ENCODE data around the gene TRIO.
A peak's percentile ranks its signal among the peaks of the same experiment; 100 is the strongest.
"Not testable (repeated sequence)": the region's sequence is repeated elsewhere in the genome, so short reads cannot be mapped to it uniquely, and the experiment has no call there.

Gene TRIO

DNA sequence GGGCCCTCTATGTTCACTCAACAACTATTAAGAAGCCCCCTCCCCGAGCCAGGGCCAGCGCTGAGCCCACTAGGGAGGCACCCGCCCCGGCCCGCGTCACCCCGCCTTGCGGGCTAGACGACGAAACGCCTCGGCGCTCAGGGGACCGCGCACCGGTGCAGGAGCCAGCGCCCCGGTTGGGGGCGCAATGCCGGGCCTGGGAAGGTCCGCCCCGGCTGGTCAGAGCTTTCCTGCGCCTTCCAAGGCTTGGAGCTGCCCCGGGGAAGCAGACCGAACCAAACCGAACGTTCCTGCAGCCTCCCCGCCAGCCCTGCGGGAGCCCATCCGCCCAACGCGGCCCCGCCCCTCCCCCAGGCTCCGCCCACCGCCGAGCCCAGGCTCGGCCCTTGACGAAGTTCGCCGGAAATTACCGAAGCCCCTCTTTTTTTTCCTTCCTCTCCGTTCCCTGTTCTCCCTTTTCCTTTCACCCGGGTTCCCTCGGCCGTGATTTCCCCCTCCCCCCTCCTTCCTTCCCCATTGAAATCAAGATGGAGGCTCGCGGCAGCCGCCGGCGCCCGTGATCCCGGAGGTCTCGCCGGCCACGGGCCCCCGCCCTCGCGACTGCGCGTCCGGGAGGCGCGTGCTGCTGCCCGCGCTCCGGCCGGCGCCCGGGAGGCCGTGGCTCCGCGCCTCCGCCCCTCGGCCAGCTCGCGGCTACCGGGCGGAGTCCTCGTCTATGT is at the start of gene TRIO:
Gene TRIO, plus strand, starts transcription at position 516 of the 719 bp plus-strand sequence. CDS start 384 bp downstream, outside the sequence.
- DNase-seq, result peak; percentile 82

DNA sequence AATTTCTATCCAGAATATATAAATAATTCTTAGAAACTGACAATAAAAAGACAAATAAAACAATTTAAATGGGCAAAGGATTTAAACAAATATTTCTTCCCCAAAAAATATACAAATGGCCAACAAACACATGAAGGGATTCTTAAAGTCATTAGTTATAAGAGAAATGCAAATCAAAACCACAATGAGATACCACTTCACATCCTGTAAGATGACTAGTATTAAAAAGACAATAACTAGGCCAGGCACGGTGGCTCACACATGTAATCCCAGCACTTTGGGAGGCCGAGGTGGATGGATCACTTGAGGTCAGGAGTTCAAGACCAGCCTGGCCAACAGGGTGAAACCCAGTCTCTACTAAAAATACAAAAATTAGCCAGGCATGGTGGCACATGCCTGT is 45.8 kb upstream of the TRIO start:
- DNase-seq, result not testable (repeated sequence)

DNA sequence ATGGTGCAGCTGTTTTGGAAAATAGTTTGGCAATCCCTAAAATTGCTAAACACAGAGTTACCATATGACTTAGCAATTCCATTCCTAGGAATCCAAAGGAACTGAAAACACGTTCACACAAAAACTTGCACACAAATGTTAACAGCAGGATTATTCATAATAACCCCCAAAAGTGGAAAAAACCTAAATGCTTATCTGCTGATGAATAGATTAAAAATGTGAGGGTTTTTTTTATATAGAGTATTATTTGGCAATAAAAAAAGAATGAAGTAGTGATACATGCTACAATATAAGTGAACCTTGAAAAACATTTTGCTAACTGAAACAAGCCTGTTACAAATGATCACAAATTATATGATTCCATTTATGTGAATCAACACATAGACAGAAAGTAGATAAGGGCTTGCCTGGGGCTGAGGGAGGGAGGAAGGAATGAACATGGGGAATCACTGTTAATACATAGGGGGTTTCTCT is 45.1 kb upstream of the TRIO start:
- no peak for DNase-seq

DNA sequence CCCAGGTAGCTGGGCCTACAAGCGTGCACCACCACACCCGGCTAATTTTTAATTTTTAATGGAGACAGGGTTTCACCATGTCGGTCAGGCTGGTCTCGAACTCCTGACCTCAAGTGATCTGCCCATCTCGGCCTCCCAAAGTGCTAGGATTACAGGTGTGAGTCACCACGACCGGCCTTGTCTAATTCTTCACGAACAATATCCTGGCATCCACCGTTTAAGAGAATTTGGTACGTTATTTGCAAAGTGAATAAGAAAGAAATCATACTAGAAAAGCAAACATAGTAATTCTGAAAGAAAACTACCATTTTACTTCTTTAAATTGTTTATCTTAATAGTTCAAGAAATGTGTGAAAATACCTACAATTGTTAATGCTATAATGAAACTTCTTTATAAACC is 42.9 kb upstream of the TRIO start:
- DNase-seq, result no peak

DNA sequence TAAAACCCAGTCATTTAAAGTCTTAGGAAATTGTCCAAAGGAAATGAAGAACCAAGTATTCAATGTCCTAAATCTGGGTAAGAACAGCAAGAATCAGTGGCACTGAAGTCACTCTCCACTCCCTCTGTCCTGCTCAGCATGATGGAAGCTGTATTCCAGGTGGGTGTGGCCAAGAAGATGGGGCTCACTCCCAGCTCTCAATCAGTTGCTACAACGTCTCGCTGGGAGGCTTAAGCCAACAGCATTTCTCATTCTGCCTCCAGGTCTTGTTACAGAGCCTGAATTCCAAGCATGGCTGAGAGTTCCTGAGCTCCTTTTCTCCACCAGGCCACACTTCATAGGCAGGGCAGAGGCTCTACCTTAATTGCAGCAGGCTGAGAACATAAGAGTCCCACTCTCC is 41.2 kb upstream of the TRIO start:
- no peak for DNase-seq

DNA sequence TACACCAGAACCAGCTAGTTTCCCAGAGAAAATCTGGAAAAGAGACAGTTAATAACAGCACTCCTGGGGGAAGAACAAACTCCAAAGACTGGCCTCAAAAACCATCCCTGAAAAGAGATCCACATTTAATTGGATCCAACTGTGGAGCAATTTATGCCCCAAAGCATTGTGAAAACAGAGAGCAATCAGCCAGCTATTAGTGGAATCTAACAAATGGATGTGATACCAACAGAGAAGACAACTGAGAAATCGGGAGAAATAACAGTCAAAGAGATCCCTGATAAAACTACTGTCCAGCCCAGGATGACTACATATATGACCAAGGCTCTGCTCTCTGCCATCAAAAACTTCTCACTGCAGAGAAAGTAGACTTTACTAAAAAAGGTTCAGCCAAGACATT is 40.5 kb upstream of the TRIO start:
- DNase-seq, result no peak

DNA sequence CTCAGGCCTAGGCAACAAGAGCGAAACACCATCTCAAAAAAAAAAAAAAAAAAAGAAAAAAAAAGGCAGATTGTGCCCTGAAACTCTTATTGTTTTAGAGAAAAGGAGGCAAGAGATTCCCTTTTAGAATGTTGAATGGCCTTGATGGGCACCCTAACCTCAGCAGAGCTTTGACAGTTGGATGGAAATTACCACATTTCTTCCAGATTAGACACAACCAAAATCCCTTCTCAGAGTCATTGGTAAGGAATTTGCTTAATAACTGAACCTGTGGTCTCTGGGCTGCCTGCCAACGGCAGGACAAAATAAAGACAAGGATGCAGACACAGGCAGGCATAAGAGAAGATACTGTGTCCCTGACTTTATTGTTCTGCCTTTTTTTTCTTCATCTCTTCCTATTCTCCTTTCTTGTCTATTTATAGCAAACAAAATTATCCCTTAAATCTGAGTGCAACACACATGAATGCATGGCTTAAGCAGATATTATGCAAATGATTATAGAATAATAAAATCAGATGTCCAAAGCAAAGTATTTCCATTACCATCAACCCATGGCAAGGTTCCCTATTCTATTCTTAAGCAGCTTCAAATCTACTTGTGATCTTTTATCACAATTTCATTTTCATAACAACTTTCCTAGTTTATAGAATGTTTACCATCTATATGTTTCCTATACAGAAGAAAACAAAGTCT is 37.3 kb upstream of the TRIO start:
- DNase-seq, result peak; percentile 77

DNA sequence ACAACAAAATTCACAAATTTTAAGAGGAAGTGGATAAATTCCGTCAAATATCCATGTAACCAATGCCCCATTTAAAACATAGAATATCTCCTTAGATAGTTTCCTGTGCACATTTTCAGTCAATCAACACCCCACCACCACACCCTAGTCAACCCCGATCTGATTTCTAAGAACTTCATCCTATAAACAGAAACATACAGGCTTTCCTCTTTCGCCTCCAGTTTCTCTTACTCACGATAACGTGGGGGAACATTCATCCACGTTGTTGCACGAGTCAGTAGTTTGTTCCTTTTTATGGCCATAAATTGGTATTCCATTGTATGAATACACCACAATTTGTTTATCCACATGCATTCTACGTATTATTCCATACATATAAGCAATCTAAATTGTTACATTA is 35.6 kb upstream of the TRIO start:
- DNase-seq, result no peak

DNA sequence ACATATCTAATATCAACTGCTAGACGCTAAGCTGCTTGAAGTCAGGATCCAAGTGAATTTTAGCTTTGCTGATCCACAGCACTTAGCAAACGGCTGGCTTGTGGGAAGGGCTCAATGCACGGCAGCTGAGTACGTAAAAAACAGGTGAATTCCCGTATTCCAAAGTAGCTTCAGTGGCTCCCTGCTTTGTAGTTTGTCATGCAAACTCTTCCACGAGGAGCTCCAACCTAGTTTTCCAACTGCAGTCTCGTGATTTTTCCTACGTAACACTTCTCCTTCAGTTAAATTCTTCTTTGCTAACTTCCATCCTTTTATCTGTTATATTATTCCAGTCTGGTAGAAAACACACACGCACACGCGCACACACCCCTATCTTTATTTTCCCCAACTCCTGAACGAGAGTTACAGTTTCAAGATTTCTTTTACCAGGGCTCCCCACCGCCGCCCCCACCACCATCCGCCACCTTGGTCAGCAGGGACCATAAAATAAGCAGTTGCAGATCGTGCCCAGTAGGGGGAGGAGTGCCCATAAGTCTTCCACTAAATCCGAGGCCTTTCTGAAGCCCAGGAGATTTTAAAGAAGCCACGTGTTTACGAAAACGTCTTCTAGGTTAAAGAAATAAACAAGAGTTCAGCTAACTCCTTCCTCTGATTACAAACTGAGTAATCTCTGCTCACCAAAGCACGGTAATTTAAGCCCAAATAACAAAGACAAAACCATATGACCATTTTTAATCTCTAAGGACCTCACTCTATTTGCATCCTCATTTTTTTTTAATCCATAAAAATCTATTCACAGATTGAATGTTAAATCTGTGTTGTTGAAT is 34.8 kb upstream of the TRIO start:
- peak; percentile 32 for DNase-seq

DNA sequence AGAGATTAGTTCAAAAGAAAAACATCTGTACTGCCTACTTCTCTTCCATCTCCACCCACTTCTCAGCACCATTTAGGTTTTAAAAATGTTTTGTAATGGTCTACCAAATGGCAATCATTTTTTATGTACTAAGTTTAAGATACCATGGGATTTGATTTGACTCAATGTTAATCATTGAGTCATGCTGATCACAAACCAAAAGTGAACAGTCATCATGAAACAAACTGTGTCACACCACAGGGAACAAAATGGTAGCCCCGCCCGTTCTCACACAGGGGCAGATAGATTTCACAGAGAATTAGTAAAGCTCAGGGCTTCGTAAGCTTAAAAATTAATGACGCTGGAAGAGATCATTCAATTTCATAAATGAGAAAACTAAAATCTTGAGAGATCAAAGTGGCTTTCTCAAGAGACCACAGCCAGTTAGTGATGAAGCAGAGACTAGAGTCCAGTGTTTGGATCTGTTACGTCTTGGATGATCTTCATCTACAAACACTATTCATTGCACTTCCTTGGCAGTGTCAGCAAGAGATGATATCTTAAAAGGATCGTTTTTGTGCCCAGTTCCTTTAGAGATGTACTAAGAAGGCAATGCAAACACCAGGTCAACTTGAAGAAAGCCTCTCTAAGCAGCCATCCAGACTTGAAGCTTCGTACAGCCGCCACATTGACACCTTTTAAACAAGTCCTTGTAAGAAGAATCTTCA is 33.9 kb upstream of the TRIO start:
- DNase-seq, result no peak

DNA sequence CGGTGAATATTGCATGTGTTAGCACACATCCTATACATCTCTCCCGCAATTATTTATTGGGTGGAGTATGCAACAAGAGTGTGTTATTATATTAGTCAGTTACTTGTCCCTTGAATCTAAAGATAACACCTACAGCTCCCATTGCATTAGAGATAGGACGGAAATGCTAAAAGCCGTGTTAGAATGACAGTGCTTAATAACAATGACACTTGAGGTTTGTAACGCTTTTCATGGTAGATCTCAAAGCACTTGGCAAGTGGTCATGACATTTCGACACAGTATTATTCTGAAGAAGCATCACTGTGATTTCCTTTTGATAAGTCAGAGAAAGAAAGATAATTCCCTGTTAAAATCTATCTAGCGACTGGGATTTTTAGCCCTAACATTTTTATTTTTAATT is 33.4 kb upstream of the TRIO start:
- DNase-seq, result no peak

DNA sequence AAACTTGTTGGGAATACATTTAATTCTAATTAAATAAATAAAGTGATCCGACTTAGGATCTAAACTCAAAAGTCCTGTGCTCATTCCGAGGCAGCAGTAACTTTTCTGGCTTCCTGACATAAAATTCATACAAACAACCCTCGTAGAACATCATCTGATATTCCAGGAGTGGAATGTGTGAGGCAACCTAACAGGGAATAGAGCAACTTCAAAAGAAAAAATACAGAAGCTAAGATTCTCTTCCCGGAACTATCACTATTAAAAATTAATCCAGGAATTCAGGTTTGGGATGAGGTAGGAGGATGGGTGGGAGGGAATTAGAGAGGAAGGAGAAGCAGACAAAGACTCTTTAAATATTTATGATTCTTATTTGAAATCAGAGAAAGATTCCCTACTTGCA is 32.9 kb upstream of the TRIO start:
- no peak for DNase-seq

DNA sequence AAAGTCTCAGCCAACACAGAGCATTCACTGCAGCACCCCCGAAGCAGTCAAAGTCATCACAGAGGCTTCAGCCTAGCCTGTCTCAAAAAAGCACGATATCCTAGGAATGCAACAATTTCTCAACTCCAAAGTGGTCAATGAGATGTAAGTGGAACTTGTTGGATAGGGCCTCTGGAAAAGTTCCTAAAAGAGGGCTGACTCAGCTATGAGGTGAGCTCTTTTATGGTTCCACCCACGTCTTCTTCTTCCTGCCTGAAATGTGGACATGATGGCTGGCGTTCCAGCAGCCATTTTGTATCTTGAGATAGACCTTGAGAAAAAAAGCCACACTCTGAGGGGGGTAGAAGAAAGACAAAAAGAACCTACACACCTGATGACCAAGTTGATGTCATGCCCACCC is 32.5 kb upstream of the TRIO start:
- no peak for DNase-seq

DNA sequence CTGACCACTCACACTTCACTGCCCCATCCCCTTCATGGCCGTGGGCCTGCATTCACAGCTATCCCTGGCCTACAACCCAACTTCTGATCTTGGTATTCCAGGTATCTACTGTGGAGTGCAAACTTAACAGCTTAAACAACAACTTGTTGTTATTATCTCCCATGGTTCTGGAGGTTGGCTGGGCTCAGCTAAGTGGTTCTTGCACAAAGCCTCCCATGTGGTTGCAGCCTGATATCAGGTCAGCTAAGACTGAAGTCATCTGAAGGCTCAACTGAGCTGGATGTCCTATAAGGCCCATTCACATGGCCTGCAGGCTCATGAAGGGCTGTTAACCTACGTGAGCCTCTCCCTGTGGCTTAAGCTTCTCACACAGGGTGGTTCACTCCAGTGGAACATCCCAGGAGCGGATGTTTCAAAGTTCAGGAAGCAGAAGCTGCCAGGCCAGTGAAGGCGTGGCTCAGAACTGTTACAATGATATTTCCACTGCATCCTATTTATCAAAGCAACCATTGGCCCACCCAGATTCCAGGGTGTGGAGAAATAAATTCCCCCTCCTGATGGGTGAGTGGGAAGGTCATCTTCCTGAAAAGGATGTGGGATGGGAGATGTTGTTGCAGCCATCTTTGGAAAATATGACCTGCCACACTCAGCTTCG is 30.0 kb upstream of the TRIO start:
- DNase-seq, result no peak

DNA sequence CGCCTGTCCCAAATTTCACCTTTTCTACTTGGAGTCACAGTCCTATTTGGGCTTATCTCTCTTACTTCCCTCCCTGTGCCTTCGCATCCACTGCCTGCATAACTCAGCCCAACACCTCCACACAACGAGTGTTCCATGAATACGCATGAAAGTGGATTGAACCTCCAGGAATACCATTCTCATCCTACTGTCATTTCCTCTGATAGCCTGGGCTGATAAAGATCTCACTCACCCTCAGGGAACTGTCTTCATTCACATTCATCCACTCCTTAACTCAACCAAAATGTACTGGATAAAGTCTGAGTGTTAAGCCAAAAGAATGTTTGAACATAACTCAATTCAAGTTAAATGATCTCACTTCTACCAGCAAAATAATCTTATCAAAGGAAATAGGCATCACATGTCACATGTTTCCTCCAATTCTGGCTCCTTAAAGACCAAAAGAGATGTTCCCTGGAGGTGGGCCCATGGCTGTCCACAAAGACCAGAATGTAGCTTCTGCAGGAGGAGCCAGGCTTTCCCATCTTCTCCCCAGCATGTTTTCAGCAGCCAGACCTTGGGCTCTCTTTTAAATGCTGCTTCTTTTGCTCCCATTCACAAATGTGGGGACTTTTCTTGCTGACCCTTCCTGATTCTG is 28.4 kb upstream of the TRIO start:
- DNase-seq, result no peak

DNA sequence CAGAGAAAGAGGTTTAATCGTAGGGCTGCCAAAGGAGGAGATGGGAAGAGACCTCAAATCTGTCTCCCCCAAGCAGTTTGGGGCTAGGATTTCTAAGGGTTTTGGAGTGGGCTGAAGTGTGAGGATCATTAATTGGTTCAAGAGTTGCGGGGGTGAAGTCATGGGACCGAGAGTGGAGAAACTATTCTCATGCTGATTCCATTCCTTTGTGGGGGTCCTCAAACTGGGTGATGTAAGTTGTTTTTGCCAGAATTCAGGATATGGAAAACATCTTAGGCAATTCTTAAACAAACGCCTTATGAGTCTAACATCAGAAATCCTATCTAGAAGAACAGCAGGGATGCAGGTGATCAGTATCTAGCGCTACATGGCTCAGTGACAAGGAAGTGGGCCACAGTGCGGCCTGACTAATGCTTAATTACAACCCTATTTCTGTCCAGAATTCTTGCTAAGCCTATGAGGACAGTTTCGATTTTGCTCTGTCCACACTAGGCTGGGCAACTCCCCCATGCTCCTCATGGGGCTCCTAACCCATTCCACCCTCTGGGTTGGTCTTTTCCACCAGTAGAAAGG is 27.7 kb upstream of the TRIO start:
- no peak for DNase-seq

DNA sequence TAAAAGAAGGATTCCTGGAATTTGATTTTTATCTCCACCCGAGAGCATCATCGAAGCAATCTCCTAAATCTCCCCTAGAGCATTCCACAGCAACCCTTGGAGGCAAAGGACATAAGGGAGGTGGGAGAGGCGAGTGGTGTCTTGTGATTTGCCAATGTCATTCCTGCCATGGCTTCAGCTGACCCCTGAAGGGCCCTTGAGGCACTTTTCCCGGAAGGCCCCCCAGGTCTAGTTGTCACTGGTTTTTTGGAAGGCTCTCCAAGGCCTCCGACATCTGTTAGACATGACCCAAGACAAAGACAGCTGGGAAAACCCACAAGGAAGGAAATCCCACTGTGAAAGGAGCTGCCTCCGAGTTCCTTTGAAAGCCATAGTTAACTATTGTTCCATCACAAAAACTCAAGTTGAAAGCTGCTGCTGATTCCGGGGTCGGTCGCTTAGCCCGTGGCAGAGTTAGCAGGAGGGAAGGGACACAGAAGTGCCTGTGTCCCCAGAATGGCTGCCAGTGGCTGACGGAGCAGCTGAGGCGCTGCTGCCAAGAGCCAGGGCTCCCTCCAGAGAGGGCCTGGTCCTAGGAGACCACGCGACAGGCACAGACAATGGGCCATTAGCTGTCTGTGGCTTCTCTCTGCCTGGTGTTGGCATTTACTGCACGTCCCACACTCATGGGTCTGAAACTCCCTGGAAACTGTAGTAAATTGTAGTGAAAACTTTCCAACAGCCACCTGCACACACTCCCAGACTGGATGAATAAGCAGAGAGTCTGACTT is 24.4 kb upstream of the TRIO start:
- no peak for DNase-seq

DNA sequence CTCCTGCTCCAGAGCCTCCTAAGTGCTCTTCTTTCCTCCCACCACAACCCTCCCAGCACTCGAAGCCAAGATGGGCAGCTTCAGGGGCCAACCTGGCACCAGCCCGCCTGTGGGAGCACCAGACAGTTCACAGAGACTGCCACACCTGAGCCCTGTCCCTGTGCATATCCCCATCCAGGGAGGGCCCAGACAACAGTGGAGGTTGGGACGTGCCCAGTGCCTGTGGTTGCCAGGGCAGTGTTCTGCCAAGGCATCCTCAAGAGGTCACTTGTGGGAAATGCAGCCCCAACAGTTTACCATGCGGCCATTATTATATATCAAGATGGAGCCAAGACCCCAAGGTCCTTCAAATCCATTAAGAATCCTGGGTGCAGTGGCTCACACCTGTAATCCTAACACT is 23.0 kb upstream of the TRIO start:
- DNase-seq, result no peak

DNA sequence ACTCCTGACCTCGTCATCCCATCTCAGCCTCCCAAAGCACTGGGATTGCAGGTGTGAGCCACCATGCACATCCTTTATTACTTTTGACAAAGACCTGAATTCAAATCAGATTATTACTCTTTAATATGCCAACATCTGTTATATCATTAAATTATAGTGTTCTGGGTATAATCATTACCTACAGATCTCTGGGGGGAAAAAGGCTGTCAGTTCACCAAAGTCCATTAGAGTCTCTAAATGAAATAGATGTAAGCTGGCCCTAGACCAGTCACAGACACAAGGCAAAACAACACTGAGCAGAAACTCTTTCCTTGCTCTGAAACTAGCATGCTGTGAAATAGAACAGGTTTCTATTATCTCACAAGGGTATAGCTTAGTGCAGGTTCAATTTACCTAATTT is 21.6 kb upstream of the TRIO start:
- DNase-seq, result no peak

DNA sequence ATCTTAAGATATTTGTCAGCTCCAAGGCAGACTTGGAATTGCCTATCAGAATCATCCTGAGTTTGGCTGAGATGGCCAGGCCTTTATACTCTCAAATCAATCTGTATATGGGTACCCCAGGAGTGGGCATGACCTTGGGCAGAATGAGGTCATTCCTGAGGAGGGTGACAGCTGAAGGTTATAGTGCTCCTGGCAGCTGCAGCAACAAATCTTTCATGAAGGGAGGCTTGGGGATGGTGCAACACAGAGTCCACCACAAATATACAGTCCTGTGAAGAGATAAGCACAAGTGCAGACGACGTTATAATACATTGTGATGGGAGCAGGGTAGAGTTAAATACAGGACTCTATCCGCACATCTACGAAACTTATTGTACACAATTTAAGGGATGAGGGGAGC is 21.1 kb upstream of the TRIO start:
- DNase-seq, result no peak

DNA sequence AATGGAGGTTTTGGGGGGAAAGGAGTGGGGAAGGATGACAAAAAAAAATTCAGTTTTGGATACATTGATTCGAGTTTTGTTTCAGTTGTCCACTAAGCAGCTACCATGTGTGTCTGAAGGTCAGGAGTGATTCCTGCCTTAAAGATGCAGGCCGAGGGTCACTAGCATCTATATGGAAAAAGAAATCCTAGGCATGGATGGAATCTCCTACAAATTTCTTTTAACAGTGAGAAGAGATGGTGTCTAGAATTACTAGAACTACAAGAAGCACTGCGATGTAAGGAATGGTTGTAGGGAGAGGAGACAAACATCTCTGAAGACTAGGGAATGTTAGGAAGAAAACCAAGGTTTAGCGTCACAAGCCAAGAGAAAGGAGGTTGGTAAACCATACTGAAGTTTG is 19.6 kb upstream of the TRIO start:
- DNase-seq, result no peak

Measured in NCI-H526 treated with DMSO at 0.1 percent for 48 hours (cell line).